ENCODE results near the gene LRRIQ4.

Gene LRRIQ4

DNA sequence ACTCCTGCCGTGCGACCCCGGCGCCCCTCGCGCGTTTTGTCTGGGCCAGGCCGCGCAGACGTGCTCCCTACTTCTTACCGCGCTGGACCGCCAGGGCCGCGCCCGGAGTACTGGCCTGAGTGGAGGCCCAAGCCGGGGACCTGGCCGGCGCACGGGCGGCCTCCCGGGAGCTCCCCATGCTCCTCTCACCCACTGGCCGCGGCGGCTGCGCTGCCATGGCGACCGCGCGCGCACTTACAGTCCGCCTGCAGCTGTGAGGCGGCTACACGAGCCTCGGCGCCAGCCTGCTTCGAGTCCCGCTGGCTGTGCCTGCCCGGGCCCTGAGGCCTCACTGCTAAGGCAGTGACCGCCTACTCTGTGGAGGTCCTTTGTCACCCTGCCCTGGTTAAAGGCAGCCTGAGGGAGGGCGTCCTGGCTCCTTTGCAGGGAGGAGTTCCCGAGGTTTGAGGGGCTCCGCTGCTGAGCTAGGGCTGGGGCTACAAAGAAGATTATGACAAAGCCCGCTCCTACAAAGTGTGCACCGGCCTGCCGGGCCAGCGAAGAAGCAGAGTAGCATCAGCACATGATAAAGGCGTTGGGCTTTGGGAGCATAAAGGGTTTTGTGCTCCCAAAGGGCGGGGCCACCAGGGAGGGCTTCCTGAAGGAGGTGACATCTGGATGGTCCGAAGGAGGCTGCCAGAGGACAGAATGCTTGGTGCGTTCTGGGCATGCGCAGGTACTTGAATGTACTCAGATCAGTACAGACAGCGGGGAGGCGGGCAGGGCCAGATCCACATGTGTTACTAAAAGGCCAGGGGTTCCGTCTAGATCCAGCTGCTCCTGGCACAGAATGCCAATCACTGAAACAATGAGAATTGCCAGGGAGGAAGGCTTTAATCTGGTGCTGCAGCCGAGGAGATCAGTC lies at the start of gene LRRIQ4, which contains the start of gene LRRC34:
Gene LRRIQ4 (plus strand): TSS at position 539 of the 904 bp plus-strand sequence. CDS start 9,052 bp downstream, outside the sequence.
Gene LRRC34 (minus strand): TSS at position 573 of the 904 bp plus-strand sequence. CDS start 356 bp downstream, at position 217.
- TF ChIP-seq JUND (IDR thresholded peaks at IDR 0.05; ENCODE audit: low read depth): no peak
- in situ Hi-C loops (cut with HindIII; ENCODE audit: low pct_unique_long_range_greater_than_20kb, low sequenced_read_pairs): no loop called here
- no peak for DNase-seq (ENCODE audit: low read depth in 1 of 2, low spot score in 1 of 2)

DNA sequence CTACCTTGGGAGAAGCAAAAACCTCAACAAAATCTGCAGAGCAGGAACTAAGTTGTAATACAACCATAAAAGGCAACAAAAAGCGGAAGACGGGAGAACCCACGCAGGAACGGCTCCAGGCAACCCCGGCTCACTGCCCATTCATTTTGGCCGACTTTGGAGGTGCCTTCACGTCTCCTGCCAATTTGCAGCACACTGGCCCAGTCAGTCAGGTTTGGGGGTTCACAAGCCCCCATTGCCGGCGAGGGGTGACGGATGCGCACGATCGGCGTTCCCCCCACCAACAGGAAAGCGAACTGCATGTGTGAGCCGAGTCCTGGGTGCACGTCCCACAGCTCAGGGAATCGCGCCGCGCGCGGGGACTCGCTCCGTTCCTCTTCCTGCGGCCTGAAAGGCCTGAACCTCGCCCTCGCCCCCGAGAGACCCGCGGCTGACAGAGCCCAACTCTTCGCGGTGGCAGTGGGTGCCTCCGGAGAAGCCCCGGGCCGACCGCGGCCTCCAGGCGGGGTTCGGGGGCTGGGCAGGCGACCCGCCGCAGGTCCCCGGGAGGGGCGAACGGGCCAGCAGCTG lies 48.3 kb upstream of the LRRIQ4 start:
- TF ChIP-seq JUND (IDR thresholded peaks at IDR 0.05; ENCODE audit: low read depth): no peak
- peak; percentile 52 to 76 for DNase-seq (ENCODE audit: low read depth in 1 of 2, low spot score in 1 of 2)
- in situ Hi-C loops (cut with HindIII; ENCODE audit: low pct_unique_long_range_greater_than_20kb, low sequenced_read_pairs): no loop called here

DNA sequence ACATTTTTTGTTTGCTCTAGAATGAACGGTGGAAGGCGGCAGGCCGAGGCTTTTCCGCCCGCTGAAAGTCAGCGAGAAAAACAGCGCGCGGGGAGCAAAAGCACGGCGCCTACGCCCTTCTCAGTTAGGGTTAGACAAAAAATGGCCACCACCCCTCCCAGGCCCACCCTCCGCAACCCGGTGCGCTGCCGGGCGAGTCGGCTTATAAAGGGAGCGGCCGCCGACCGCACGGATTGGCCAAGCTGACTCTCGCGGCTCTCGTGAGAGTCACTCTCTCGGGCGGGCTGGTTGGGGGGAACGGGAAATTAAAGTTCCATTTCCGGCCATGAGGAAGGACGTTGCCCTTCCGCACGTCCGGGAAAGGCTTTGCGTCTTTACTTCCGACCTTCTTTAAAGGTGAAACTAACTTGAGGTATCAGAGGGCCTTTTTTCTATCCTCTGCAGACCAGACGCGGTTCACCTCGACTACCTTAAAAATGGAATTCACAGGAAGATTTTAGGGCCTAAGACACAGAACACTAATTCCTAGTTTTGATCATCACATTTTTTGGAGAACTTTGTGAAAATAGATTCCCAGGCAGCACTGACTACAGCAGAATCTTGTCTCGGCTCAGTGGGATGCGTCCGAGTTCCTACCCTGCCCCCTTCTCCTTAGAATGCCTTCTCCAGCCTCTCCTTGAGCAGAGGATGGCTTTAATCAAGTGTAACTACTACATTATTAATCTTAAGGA lies 47.6 kb upstream of the LRRIQ4 start, which contains the start of gene TERC:
Gene TERC (minus strand): TSS at position 179 of the 731 bp plus-strand sequence.
- DNase-seq (ENCODE audit: low read depth in 1 of 2, low spot score in 1 of 2): peak; percentile 86 to 99
- TF ChIP-seq JUND (IDR thresholded peaks at IDR 0.05; ENCODE audit: low read depth): no peak
- in situ Hi-C loops (cut with HindIII; ENCODE audit: low pct_unique_long_range_greater_than_20kb, low sequenced_read_pairs): no loop called here

DNA sequence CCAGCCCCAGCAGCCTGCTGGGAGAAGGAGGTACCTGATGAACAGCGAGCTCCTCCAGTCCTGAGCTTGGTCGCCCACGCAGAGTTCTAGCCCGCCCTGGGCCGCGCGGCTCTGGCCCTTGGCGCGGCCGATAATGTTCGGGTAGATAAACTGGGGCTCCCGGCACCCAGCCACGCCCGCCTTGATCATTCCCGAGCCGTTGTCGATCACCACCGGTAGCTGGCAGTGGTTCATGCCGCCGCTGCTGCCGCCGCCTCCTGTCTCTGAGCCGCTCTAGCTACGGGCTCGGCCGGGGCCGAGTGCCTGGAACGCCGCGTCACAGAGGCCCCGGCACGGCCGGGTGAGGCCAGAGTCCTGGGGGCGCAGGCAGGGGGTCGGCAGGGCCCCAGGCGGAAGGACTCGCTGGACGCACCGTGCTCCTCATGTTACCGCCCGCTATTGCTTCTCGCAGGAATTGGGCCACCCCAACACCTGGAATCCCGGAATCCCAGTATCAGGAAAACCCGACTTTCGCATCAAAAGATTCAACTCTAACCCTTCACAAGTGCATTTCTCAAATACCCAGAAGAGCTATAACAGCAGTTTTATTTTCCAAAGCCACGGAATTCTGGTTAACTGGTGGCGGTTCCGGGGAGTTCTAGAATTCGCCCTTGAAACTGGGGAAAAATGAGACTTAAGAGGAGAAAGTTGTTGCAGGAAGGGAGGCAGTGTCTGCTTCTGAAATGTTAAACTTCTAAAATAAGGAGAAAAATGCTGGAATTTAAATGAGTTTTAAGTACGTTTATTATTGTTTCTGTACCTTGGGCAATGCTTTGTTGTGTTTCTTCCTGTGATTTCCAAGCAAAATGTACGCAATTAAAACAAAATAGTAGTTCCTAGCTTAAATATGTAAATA lies 43.1 kb upstream of the LRRIQ4 start, which contains the start of gene ACTRT3:
Gene ACTRT3 (minus strand): TSS at position 275 of the 895 bp plus-strand sequence. CDS start 41 bp downstream, at position 234.
- TF ChIP-seq JUND (IDR thresholded peaks at IDR 0.05; ENCODE audit: low read depth): no peak
- in situ Hi-C loops (cut with HindIII; ENCODE audit: low pct_unique_long_range_greater_than_20kb, low sequenced_read_pairs): no loop called here
- peak; percentile 73 to 78 for DNase-seq (ENCODE audit: low read depth in 1 of 2, low spot score in 1 of 2)

DNA sequence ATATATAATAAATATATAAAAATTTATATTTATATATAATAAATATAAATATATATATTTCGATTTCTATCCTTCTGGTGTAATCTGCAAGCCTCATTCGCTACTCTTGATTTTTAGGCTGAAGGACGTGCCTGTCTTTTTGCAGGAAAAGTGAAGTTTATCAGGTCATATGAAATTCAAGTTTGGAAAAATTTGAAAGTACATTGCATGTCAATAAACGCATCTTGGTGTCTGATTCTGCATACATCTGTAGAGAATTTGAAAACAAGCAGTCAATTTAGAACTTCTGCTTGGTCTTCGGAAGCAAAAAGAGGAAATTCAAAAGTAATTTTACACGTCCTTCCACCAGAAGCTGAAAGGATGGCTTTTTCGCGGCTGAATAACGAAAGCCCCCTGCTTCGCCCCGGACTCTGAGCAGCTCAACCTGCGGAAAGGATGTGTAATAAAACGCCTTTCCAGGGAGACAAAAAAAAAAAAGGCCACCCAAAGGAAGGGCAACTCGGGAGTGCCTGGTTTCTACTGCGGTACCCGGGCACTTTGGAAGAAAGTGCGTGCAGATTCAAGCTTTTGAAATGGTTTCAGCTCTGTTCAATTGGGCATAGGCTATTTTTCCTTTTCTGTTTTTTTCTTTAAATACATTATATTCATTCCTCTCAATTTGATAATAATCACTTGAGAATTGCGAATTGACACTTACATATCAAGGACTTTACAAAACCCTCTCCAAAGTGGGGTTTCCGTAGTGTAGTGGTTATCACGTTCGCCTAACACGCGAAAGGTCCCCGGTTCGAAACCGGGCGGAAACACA lies 41.0 kb upstream of the LRRIQ4 start:
- DNase-seq (ENCODE audit: low read depth in 1 of 2, low spot score in 1 of 2): peak; percentile 41 to 90
- in situ Hi-C loops (cut with HindIII; ENCODE audit: low pct_unique_long_range_greater_than_20kb, low sequenced_read_pairs): no loop called here
- no peak for TF ChIP-seq JUND (IDR thresholded peaks at IDR 0.05; ENCODE audit: low read depth)

DNA sequence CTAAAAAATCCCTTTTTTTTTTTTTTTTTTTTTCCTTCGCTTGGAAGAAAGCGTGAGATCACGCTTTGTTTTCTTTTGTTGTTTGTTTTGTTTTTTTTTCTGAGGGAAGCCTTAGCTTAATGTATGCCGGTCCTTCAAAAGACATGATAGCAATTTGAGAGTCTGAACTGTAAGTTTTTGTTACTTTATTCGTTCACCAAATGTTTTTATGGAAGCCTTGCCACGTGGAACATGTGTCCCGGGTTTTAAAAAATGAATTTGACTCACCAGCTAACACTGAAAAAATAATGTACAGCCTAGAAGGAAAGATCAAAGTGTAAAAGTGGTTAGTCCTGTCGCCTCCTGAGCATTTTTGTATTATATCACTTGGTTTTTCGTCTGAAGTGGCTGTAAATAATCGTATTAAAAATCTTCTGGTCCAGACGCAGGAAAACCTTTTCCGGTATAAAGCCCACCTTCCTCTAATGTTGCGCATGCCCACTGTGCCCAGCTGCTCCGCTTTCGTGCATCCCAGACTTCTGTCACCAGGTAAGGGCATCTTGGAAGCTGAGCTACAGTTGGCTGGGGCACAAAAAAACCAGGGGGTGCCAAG lies 40.3 kb upstream of the LRRIQ4 start:
- peak; percentile 67 to 93 for DNase-seq (ENCODE audit: low read depth in 1 of 2, low spot score in 1 of 2)
- in situ Hi-C loops (cut with HindIII; ENCODE audit: low pct_unique_long_range_greater_than_20kb, low sequenced_read_pairs): no loop called here
- TF ChIP-seq JUND (IDR thresholded peaks at IDR 0.05; ENCODE audit: low read depth): no peak

DNA sequence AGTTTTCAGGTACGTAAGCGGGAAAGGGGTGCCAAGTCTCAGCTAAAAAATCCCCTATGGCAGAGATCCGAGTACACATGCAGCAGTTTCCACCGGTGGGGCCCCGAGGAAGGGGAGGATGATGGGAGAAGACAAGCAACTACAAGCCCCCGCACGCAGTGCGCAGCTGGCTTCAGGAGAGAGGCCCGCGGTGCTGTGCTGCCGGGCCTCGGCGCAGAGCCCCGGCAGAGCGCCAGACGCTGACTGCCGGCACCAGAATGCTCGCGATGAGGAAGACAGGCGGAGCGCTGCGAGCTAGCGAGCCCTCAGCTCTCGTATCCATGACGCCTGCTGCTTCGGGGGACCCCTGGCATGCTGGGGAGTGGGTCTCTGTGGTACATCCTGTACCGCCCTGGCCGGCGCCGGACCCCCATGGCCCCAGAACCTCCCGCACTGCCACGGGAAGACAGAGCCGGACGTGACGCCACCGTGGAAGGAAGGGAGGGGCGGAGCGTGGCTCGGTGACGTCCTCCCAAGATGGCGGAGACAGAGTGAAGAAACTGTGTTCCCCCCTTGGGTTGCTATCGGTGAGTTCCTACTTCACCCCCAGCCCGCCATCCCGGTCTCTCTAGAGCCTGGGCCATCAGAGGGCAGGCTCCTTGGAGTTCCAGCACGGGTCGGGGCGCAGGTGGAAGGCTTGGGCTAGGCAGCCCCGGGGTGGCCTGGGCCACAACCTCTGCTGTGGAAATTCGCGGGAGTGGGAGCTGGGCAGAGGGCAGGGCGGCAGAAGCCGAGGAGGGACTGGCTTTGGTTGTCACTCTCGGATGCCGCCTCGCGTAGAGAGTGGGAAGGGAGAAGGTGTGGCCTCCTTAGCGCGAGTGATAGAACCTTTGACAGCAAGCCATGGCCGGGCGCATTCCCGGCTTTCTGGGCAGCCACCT lies 39.5 kb upstream of the LRRIQ4 start, which contains the start of gene MYNN:
Gene MYNN (plus strand): TSS at position 500 of the 920 bp plus-strand sequence. CDS start 900 bp downstream, outside the sequence.
- no peak for TF ChIP-seq JUND (IDR thresholded peaks at IDR 0.05; ENCODE audit: low read depth)
- peak; percentile 82 to 97 for DNase-seq (ENCODE audit: low read depth in 1 of 2, low spot score in 1 of 2)
- in situ Hi-C loops (cut with HindIII; ENCODE audit: low pct_unique_long_range_greater_than_20kb, low sequenced_read_pairs): no loop called here

DNA sequence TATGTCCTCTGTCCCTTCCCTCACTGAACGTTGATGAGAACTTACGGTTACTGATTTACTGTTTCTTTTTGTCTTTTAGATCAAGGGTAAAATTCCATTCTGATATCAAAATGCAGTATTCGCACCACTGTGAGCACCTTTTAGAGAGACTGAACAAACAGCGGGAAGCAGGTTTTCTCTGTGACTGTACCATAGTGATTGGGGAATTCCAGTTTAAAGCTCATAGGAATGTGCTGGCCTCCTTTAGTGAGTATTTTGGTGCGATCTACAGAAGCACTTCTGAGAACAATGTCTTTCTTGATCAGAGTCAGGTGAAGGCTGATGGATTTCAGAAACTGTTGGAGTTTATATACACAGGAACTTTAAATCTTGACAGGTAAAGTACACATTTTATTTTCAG lies 38.5 kb upstream of the LRRIQ4 start:
- no peak for DNase-seq (ENCODE audit: low read depth in 1 of 2, low spot score in 1 of 2)
- in situ Hi-C loops (cut with HindIII; ENCODE audit: low pct_unique_long_range_greater_than_20kb, low sequenced_read_pairs): no loop called here
- no peak for TF ChIP-seq JUND (IDR thresholded peaks at IDR 0.05; ENCODE audit: low read depth)

DNA sequence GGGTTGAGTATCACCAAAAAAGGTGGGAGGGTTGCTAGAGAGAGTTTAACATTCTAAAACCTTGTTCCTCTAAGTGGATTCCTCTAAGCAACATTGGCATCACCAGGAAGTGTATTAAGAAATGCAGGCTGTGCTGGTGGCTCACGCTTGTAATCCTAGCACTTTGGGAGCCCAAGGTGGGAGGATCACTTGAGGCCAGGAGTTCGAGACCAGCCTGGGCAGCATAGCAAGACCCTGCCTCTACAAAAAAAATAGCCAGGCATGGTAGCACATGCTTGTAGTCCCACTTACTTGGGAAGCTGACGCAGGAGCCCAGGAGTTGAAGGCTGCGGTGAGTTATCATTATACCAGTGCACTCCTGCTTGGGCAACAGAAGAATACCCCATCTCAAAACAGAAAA lies 34.8 kb upstream of the LRRIQ4 start:
- in situ Hi-C loops (cut with HindIII; ENCODE audit: low pct_unique_long_range_greater_than_20kb, low sequenced_read_pairs): no loop called here
- no peak for DNase-seq (ENCODE audit: low read depth in 1 of 2, low spot score in 1 of 2)
- TF ChIP-seq JUND (IDR thresholded peaks at IDR 0.05; ENCODE audit: low read depth): no peak

DNA sequence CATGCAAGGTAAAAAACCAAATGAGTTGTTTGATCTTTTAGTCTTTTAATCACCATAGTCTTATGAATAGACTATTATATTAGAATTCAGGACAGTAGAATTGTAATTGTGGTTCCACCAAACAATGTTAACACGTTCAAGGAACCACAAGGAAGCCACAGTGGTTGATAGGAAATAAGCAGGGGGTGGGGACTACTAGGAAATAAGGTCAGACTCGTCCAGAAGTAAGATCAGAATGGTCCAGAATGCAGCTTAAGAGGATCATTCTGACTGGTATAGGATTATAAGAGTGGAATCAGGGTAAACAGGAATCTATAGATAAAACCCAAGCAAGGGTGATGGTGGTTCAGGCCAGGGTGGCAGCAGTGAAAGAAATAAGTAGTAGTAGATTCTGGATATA lies 31.9 kb upstream of the LRRIQ4 start:
- in situ Hi-C loops (cut with HindIII; ENCODE audit: low pct_unique_long_range_greater_than_20kb, low sequenced_read_pairs): no loop called here
- no peak for DNase-seq (ENCODE audit: low read depth in 1 of 2, low spot score in 1 of 2)
- no peak for TF ChIP-seq JUND (IDR thresholded peaks at IDR 0.05; ENCODE audit: low read depth)

All from T47D (cell line).